Loucy (cell line): ENCODE measurements around the gene AGAP3.

Experiments
- H2AFZ ChIP-seq: fragments of 200-600 bp; sonication (generic); 2 replicates; pipeline ENCODE4 v1.6.0; 2016; ENCODE audit warnings: antibody characterized with exemption, mild to moderate bottlenecking, low read length, moderate library complexity
- H3F3A ChIP-seq: fragments of 200-600 bp; 2 replicates; pipeline ENCODE4 v1.6.0; 2016; ENCODE audit warnings: antibody characterized with exemption, low read depth, mild to moderate bottlenecking
- H3K27me3 ChIP-seq: fragments of 200-600 bp; sonication (generic); 2 replicates; pipeline ENCODE4 v1.6.1; 2014; ENCODE audit warnings: low read length, mild to moderate bottlenecking; ENCODE audit not compliant: insufficient read depth, poor library complexity, severe bottlenecking
- H3K36me3 ChIP-seq: fragments of 200-600 bp; sonication (generic); 2 replicates; pipeline ENCODE4 v1.6.1; 2016; ENCODE audit warnings: low read length; ENCODE audit not compliant: insufficient read depth
- H3K4me1 ChIP-seq: fragments of 200-600 bp; sonication (generic); 2 replicates; pipeline ENCODE4 v1.5.1; 2014; ENCODE audit warnings: low read length, mild to moderate bottlenecking; ENCODE audit not compliant: insufficient read depth, poor library complexity, severe bottlenecking
- H3K4me2 ChIP-seq: fragments of 200-600 bp; sonication (generic); 2 replicates; pipeline ENCODE4 v1.6.0; 2014; ENCODE audit warnings: antibody characterized with exemption, low read length, low read depth, mild to moderate bottlenecking; ENCODE audit not compliant: poor library complexity, severe bottlenecking
- H3K4me3 ChIP-seq: fragments of 200-600 bp; sonication (generic); 2 replicates; pipeline ENCODE4 v1.5.1; 2014; ENCODE audit warnings: low read length, mild to moderate bottlenecking, mixed read lengths; ENCODE audit not compliant: poor library complexity, severe bottlenecking
- H3K79me2 ChIP-seq: fragments of 200-600 bp; sonication (generic); 2 replicates; pipeline ENCODE4 v1.6.1; 2014; ENCODE audit warnings: low read length; ENCODE audit not compliant: insufficient read depth
- H3K9ac ChIP-seq: fragments of 200-600 bp; sonication (generic); 2 replicates; pipeline ENCODE4 v1.6.0; 2014; ENCODE audit warnings: mild to moderate bottlenecking, low read depth, low read length, moderate library complexity; ENCODE audit not compliant: poor library complexity, severe bottlenecking
- H3K9me2 ChIP-seq: fragments of 200-600 bp; sonication (generic); replicated peaks from 2 replicates; pipeline ENCODE4 v1.6.1; 2016; ENCODE audit warnings: low read depth, low read length, mixed read lengths
- H3K9me3 ChIP-seq: fragments of 200-600 bp; sonication (generic); 2 replicates; pipeline ENCODE4 v1.6.1; 2014; ENCODE audit warnings: mild to moderate bottlenecking, antibody characterized with exemption, low read length, low read depth; ENCODE audit not compliant: insufficient read depth
- H4K20me1 ChIP-seq: fragments of 200-600 bp; sonication (generic); 2 replicates; pipeline ENCODE4 v1.6.0; 2014; ENCODE audit warnings: antibody characterized with exemption, low read length, mild to moderate bottlenecking; ENCODE audit not compliant: insufficient read depth, poor library complexity, severe bottlenecking
- EZH2phosphoT487 ChIP-seq: fragments of 200-600 bp; IDR thresholded peaks from 2 replicates; pipeline ENCODE4 v1.6.1; 2018; ENCODE audit warnings: antibody characterized with exemption, mild to moderate bottlenecking, moderate library complexity, borderline replicate concordance
- TF ChIP-seq, protein P1 (sequence below): fragments of 200-600 bp; sonication (generic); conservative IDR thresholded peaks from 2 replicates; pipeline ENCODE4 v1.5.1; 2014; ENCODE audit warnings: mild to moderate bottlenecking, antibody characterized with exemption, low read length

AGAP3 gene

DNA sequence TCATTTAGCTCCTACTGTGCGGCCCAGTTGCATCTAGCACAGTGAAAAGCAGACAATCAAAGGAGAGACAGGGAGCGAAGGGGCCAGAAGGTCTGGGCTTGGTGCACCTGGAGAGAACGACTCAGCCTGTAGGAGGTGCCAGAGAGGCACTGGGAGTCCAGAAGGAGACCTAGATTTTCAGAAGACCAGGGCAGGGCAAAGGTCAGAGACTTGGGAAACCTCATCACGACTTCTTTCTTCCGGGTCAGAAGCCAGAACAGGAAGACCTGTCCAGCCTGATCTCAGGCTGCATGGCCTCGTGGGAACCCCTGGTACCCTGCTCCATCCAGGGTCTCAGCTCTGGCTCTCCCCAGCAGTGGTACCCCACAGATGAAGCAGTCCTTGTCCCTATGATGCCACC lies 5.2 kb downstream of the AGAP3 start:
- Histone ChIP-seq H3K36me3 (no peaks in the 10 kb centered on the region), H3K4me1 (peaks cover 22% of the 10 kb centered on the region), H3K79me2 (peaks cover 91% of the 10 kb centered on the region), H3K9me3 (no peaks in the 10 kb centered on the region), H3K4me3 (no peak overlapping the region), H4K20me1 (peaks cover 70% of the 10 kb centered on the region), H3F3A (no peaks in the 10 kb centered on the region), H3K4me2 (peak overlapping the region; percentile 25), H3K27me3 (no peaks in the 10 kb centered on the region), H3K9ac (no peak overlapping the region), H2AFZ (no peak overlapping the region), H3K9me2 (no peaks in the 10 kb centered on the region)
- TF ChIP-seq EZH2phosphoT487, result no peak
- TF ChIP-seq, protein P1, sequence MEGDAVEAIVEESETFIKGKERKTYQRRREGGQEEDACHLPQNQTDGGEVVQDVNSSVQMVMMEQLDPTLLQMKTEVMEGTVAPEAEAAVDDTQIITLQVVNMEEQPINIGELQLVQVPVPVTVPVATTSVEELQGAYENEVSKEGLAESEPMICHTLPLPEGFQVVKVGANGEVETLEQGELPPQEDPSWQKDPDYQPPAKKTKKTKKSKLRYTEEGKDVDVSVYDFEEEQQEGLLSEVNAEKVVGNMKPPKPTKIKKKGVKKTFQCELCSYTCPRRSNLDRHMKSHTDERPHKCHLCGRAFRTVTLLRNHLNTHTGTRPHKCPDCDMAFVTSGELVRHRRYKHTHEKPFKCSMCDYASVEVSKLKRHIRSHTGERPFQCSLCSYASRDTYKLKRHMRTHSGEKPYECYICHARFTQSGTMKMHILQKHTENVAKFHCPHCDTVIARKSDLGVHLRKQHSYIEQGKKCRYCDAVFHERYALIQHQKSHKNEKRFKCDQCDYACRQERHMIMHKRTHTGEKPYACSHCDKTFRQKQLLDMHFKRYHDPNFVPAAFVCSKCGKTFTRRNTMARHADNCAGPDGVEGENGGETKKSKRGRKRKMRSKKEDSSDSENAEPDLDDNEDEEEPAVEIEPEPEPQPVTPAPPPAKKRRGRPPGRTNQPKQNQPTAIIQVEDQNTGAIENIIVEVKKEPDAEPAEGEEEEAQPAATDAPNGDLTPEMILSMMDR, result peak; percentile 69

DNA sequence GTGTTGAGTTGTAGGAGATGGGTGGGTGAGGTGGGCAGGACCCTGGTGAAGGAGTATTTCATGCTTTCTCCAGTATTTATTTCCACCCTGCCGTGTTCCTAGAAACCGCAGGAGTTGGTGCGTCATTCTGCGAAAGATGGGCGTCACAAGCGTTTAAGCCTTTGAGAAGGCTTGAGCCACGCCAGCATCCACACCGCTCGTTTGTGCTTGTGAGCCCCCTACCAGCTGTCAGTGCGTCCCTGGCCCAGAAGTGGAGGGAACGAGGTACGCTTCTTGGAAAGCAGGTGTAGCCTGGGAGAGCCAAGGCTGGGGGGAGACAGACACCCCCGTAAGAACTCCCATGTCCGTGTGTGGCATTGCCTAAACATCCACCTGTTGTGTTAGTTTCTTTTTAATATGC lies 5.7 kb downstream of the AGAP3 start:
- H3F3A ChIP-seq, result no peaks in the 10 kb centered on the region
- H3K4me1 ChIP-seq, result peaks cover 22% of the 10 kb centered on the region
- peaks cover 88% of the 10 kb centered on the region for H3K79me2 ChIP-seq
- peaks cover 68% of the 10 kb centered on the region for H4K20me1 ChIP-seq
- H3K9me3 ChIP-seq, result no peaks in the 10 kb centered on the region
- H3K27me3 ChIP-seq, result no peaks in the 10 kb centered on the region
- H3K4me3 ChIP-seq, result no peak overlapping the region
- no peak overlapping the region for H3K9ac ChIP-seq
- no peak overlapping the region for H3K4me2 ChIP-seq
- no peaks in the 10 kb centered on the region for H3K9me2 ChIP-seq
- TF ChIP-seq EZH2phosphoT487, result no peak
- TF ChIP-seq, protein P1, result no peak
- H2AFZ ChIP-seq, result no peak overlapping the region
- H3K36me3 ChIP-seq, result no peaks in the 10 kb centered on the region

GRCh38 chr7:151093748-151094147 lies 7.5 kb downstream of the AGAP3 start:
- H3K79me2 ChIP-seq, result peaks cover 74% of the 10 kb centered on the region; the same call in 1 of the 2 replicates
- TF ChIP-seq, protein P1, result no peak
- TF ChIP-seq EZH2phosphoT487, result no peak
- no peaks in the 10 kb centered on the region for H3K9me3 ChIP-seq
- H3K9me2 ChIP-seq, result no peaks in the 10 kb centered on the region
- H4K20me1 ChIP-seq, result peaks cover 52% of the 10 kb centered on the region
- H3K27me3 ChIP-seq, result no peaks in the 10 kb centered on the region
- H3F3A ChIP-seq, result no peaks in the 10 kb centered on the region
- peaks cover 9% of the 10 kb centered on the region for H3K4me1 ChIP-seq
- no peaks in the 10 kb centered on the region for H3K36me3 ChIP-seq
- H3K9ac ChIP-seq, result no peak overlapping the region
- no peak overlapping the region for H2AFZ ChIP-seq
- no peak overlapping the region for H3K4me2 ChIP-seq
- H3K4me3 ChIP-seq, result no peak overlapping the region
